ENCODE results near the gene COBL. TPM values are rescaled to one million over a fixed set of nuclear protein-coding genes. Genes with fewer than 3 reads are reported as not detected.

Gene COBL
- total and polyA plus RNA-seq, 10 of the 15 experiments (the other 5 are each of a cell fraction or from before 2014, with no cell fraction given) = 0.21 TPM; not detected in 9

GRCh38 chr7:51346126-51346525 is 29.5 kb upstream of the COBL start:
- H3K4me2 ChIP-seq (ENCODE audit: control insufficient read depth, insufficient read depth) = no peak overlapping the region
- H3K9me3 ChIP-seq (replicated peaks; ENCODE audit: control insufficient read depth, insufficient read depth, low read length) = no peaks in the 10 kb centered on the region
- BruUV-seq (replicated peaks) = no TSS peak
- no peaks in the 10 kb centered on the region for H4K20me1 ChIP-seq (ENCODE audit: control insufficient read depth, insufficient read depth)
- no peak overlapping the region for H3K27ac ChIP-seq (ENCODE audit: control insufficient read depth, insufficient read depth)
- ChIA-PET POLR2A (no interaction called here), RAD21 (ENCODE audit: unreplicated experiment) (no interaction called here), SMC1A (ENCODE audit: uncharacterized antibody, unreplicated experiment) (no interaction called here), CTCF (interaction anchor here (0.6 to 1.2 kb wide), 3 partner anchors 9 to 183 kb away, joined by 3 to 5 read pairs (median 3); no protein-coding TSS in a partner anchor)
- no peaks in the 10 kb centered on the region for H3K36me3 ChIP-seq (ENCODE audit: control insufficient read depth in 2 of 2, insufficient read depth in 2 of 2, low read length in 1 of 2)
- 13% methylated on average over 3 of the region's 3 CpGs for WGBS (ENCODE audit: insufficient coverage, insufficient replicate concordance, low lambda C conversion rate, missing lambda C conversion rate)
- no peaks in the 10 kb centered on the region for H3K79me2 ChIP-seq (ENCODE audit: control insufficient read depth, insufficient read depth, low read length)
- FAIRE-seq = no peak
- H3K4me3 ChIP-seq = no peak overlapping the region
- H3K4me1 ChIP-seq (ENCODE audit: control insufficient read depth, insufficient read depth, low read length) = no peaks in the 10 kb centered on the region
- in situ Hi-C loops (cut with MboI) (no loop called here), intact Hi-C loops (cut with micrococcal nuclease; ENCODE audit: unreplicated experiment) (no loop called here)
- no peak for DNase-seq (ENCODE audit: low read depth, low spot score)
- H3K27me3 ChIP-seq (replicated peaks in 1 of 2; ENCODE audit: control insufficient read depth in 2 of 2, insufficient read depth in 2 of 2, low read length in 1 of 2) = no peaks in the 10 kb centered on the region
- TF ChIP-seq MTA3 (IDR thresholded peaks at IDR 0.05; ENCODE audit: borderline replicate concordance, low read length) (no peak), PAX8 (IDR thresholded peaks at IDR 0.05) (no peak), ZNF207 (IDR thresholded peaks at IDR 0.05; ENCODE audit: borderline replicate concordance) (no peak), MXI1 (IDR thresholded peaks at IDR 0.05; ENCODE audit: low read depth, low read length) (no peak), CREB1 (IDR thresholded peaks at IDR 0.05; ENCODE audit: low read depth) (no peak), TCF12 (IDR thresholded peaks at IDR 0.05; ENCODE audit: low read depth, low read length) (no peak), MYB (IDR thresholded peaks at IDR 0.05; ENCODE audit: borderline replicate concordance, low read depth, low read length) (no peak), RCOR1 (conservative IDR thresholded peaks at IDR 0.05; ENCODE audit: low read depth, low read length) (no peak), ELK1 (IDR thresholded peaks at IDR 0.05; ENCODE audit: low read depth, low read length) (no peak), BHLHE40 (IDR thresholded peaks at IDR 0.05; ENCODE audit: borderline replicate concordance in 1 of 2, low read depth in 2 of 2, low read length in 1 of 2) (no peak), PAX5 (IDR thresholded peaks at IDR 0.05; ENCODE audit: borderline replicate concordance, low read depth, low read length) (no peak), ZBED1 (IDR thresholded peaks at IDR 0.05; ENCODE audit: borderline replicate concordance) (no peak), NR2F1 (conservative IDR thresholded peaks at IDR 0.05) (no peak), YBX1 (IDR thresholded peaks at IDR 0.05) (no peak)
- ATAC-seq = no peak
- no peak overlapping the region for H2AFZ ChIP-seq (ENCODE audit: control insufficient read depth, low read depth, low read length)
- H3K9ac ChIP-seq (ENCODE audit: control insufficient read depth, insufficient read depth, low read length) = no peak overlapping the region

Data from GM12878 (cell line).